Dermis microvascular lymphatic vessel endothelial cell (primary cell): Measurements from ENCODE around the gene CMTM8. TPM values are rescaled to one million over a fixed set of nuclear protein-coding genes. Genes with fewer than 3 reads are reported as not detected.
A peak's percentile ranks its signal among the peaks of the same experiment; 100 is the strongest.

Experiments
- DNase-seq, 2 donors: peaks; one replicate each; pipeline versions ENCODE4 v3.0.0 to v3.0.0-alpha.2; 2010; ENCODE audit warnings: low read depth in 2 of 2
- total RNA-seq: library from RNA; depleted of rRNA; stranded (reverse); fragments of >200 nt; gene quantifications from 2 replicates; pipeline ENCODE4 v1.2.1, GENCODE V29; 2014

The CMTM8 gene
- total RNA-seq, 1 donor from 2014 or later, result 1.7 TPM

- peak in 1 of 2 donors; percentile 65 for DNase-seq
These were observed 37.9 kb downstream of the CMTM8 start for GRCh38 chr3:32276279-32276841.

- peak in 1 of 2 donors; percentile 52 for DNase-seq
These were observed 40.2 kb downstream of the CMTM8 start for GRCh38 chr3:32278714-32279113.

- no peak for DNase-seq
These were observed 41.9 kb downstream of the CMTM8 start for GRCh38 chr3:32280262-32280910.

GRCh38 chr3:32281570-32282106, 43.2 kb downstream of the CMTM8 start:
- DNase-seq, result no peak

- peak in 1 of 2 donors; percentile 40 for DNase-seq
These were observed 44.2 kb downstream of the CMTM8 start for GRCh38 chr3:32282578-32283154.

- DNase-seq, result peak; percentile 26 to 51
These were observed 44.8 kb downstream of the CMTM8 start for GRCh38 chr3:32283304-32283703.

- no peak for DNase-seq
These were observed 46.1 kb downstream of the CMTM8 start for GRCh38 chr3:32284443-32285212.

GRCh38 chr3:32285891-32286290, 47.4 kb downstream of the CMTM8 start:
- DNase-seq, result peak in 1 of 2 donors; percentile 52

GRCh38 chr3:32288819-32289218, 50.3 kb downstream of the CMTM8 start:
- no peak for DNase-seq

GRCh38 chr3:32290619-32291018, 52.1 kb downstream of the CMTM8 start:
- DNase-seq, result no peak

GRCh38 chr3:32292085-32292796, 53.8 kb downstream of the CMTM8 start:
- no peak for DNase-seq

GRCh38 chr3:32293903-32294302, 55.4 kb downstream of the CMTM8 start:
- no peak for DNase-seq

GRCh38 chr3:32296251-32297204, 58.0 kb downstream of the CMTM8 start:
- peak; percentile 49 to 72 for DNase-seq

- DNase-seq, result no peak
These were observed 58.9 kb downstream of the CMTM8 start for GRCh38 chr3:32297366-32297765.

- DNase-seq, result peak; percentile 8 to 33
These were observed 62.9 kb downstream of the CMTM8 start for GRCh38 chr3:32301426-32301825.

- DNase-seq, result no peak
These were observed 64.3 kb downstream of the CMTM8 start for GRCh38 chr3:32302601-32303398.

- DNase-seq, result no peak
These were observed 64.9 kb downstream of the CMTM8 start for GRCh38 chr3:32303399-32303747.

GRCh38 chr3:32303977-32304881, 65.7 kb downstream of the CMTM8 start:
- no peak for DNase-seq
